ENCODE data around the gene CFL2.

DNA sequence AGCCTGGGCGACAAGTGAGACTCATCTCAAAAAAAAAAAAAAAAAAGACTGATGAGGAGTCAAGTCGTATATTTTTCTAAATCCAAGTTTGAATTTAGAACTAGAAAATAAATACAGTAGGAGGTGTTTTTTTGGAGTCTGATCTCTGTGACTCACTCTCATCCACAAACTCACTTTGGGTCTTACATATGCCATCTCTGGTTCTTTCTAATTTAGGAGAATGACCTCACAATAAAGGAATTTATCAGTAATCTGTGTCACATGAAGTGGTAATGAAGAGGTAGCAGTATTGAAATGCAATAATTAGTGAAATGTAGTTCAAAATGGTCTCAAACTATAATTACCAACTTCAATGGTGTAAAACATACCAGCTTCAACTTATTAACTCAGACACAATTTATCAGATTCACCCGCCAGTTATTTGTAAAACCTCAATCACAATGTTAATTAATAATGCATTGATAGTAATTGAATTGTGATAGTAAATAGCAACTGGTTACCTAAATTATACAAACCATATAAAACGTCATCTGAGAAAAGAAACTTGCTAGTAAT lies 4.4 kb upstream of the CFL2 start:
- TF ChIP-seq POLR2AphosphoS5 (IDR thresholded peaks at IDR 0.05; ENCODE audit: borderline replicate concordance, low read depth, low read length) = no peak
- no peak for TF ChIP-seq EZH2 (IDR thresholded peaks at IDR 0.05)

Measured in SK-N-MC (cell line).